Measurements from ENCODE around the gene PDE11A. TPM values are rescaled to one million over a fixed set of nuclear protein-coding genes. Genes with fewer than 3 reads are reported as not detected.

PDE11A gene
- total RNA-seq, 1 experiment from 2014 or later = 0.61 TPM

DNA sequence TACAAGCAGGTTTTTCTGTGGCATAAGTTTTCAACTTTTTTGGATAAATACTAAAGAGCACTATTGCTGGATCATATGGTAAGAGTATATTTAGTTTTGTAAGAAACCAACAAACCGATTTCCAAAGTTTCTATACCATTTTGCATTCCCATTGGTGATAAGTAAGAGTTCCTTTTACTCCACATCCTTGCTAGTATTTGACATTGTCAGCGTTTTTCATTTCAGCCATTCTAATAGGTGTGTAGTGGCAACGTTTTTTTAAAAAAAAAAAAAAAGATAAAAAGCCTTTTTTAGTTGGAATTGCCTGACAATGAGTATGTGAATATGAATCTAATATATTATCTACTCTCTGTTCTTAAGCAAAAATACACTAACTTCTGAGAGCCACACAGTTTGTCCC is 494.1 kb downstream of the PDE11A start:
- no peaks in the 10 kb centered on the region for H3K9me2 ChIP-seq (ENCODE audit: insufficient read depth)
- intact Hi-C loops (cut with micrococcal nuclease) = no loop called here
- CTCF ChIA-PET = no interaction called here
- no peak overlapping the region for H3K4me2 ChIP-seq (ENCODE audit: low read length)
- H3K27me3 ChIP-seq (ENCODE audit: insufficient read depth, low read length) = no peaks in the 10 kb centered on the region
- TF ChIP-seq, protein P1, sequence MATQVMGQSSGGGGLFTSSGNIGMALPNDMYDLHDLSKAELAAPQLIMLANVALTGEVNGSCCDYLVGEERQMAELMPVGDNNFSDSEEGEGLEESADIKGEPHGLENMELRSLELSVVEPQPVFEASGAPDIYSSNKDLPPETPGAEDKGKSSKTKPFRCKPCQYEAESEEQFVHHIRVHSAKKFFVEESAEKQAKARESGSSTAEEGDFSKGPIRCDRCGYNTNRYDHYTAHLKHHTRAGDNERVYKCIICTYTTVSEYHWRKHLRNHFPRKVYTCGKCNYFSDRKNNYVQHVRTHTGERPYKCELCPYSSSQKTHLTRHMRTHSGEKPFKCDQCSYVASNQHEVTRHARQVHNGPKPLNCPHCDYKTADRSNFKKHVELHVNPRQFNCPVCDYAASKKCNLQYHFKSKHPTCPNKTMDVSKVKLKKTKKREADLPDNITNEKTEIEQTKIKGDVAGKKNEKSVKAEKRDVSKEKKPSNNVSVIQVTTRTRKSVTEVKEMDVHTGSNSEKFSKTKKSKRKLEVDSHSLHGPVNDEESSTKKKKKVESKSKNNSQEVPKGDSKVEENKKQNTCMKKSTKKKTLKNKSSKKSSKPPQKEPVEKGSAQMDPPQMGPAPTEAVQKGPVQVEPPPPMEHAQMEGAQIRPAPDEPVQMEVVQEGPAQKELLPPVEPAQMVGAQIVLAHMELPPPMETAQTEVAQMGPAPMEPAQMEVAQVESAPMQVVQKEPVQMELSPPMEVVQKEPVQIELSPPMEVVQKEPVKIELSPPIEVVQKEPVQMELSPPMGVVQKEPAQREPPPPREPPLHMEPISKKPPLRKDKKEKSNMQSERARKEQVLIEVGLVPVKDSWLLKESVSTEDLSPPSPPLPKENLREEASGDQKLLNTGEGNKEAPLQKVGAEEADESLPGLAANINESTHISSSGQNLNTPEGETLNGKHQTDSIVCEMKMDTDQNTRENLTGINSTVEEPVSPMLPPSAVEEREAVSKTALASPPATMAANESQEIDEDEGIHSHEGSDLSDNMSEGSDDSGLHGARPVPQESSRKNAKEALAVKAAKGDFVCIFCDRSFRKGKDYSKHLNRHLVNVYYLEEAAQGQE (IDR thresholded peaks at IDR 0.05; ENCODE audit: low read depth) = no peak
- no peak for TF ChIP-seq JUND (IDR thresholded peaks at IDR 0.05)
- TF ChIP-seq CEBPB (IDR thresholded peaks at IDR 0.05; ENCODE audit: low read depth) = no peak
- TF ChIP-seq, protein P2, sequence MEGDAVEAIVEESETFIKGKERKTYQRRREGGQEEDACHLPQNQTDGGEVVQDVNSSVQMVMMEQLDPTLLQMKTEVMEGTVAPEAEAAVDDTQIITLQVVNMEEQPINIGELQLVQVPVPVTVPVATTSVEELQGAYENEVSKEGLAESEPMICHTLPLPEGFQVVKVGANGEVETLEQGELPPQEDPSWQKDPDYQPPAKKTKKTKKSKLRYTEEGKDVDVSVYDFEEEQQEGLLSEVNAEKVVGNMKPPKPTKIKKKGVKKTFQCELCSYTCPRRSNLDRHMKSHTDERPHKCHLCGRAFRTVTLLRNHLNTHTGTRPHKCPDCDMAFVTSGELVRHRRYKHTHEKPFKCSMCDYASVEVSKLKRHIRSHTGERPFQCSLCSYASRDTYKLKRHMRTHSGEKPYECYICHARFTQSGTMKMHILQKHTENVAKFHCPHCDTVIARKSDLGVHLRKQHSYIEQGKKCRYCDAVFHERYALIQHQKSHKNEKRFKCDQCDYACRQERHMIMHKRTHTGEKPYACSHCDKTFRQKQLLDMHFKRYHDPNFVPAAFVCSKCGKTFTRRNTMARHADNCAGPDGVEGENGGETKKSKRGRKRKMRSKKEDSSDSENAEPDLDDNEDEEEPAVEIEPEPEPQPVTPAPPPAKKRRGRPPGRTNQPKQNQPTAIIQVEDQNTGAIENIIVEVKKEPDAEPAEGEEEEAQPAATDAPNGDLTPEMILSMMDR (IDR thresholded peaks at IDR 0.05 in 2 of 3, conservative IDR thresholded peaks at IDR 0.05 in 1 of 3; ENCODE audit: borderline replicate concordance in 1 of 3, insufficient read depth in 1 of 3, low read depth in 2 of 3, low read length in 2 of 3) = no peak
- no peak for TF ChIP-seq TCF7L2 (IDR thresholded peaks at IDR 0.05; ENCODE audit: borderline replicate concordance, extremely low read depth, insufficient read depth, insufficient read length)
- no peak for TF ChIP-seq FOSL1 (IDR thresholded peaks at IDR 0.05; ENCODE audit: low read depth)
- TF ChIP-seq EZH2phosphoT487 (IDR thresholded peaks at IDR 0.05; ENCODE audit: borderline replicate concordance) = no peak
- no peak for TF ChIP-seq EGR1 (IDR thresholded peaks at IDR 0.05; ENCODE audit: low read depth)
- TF ChIP-seq POLR2A (IDR thresholded peaks at IDR 0.05; ENCODE audit: borderline replicate concordance, extremely low read depth, insufficient read depth, insufficient read length) = no peak
- TF ChIP-seq ELF1 (IDR thresholded peaks at IDR 0.05; ENCODE audit: borderline replicate concordance, low read depth) = no peak
- TF ChIP-seq ZNF274 (IDR thresholded peaks at IDR 0.05; ENCODE audit: low read depth, low read length) = no peak
- TF ChIP-seq YY1 (IDR thresholded peaks at IDR 0.05; ENCODE audit: extremely low read depth, insufficient replicate concordance, low read depth, low read length) = no peak
- TF ChIP-seq RAD21 (IDR thresholded peaks at IDR 0.05; ENCODE audit: low read depth) = no peak
- TF ChIP-seq POLR2AphosphoS5 (IDR thresholded peaks at IDR 0.05; ENCODE audit: low read depth, low read length) = no peak
- TF ChIP-seq SIN3A (IDR thresholded peaks at IDR 0.05; ENCODE audit: low read depth) = no peak
- TF ChIP-seq CBX3 (IDR thresholded peaks at IDR 0.05; ENCODE audit: low read depth) = no peak
- no peak overlapping the region for H3K4me3 ChIP-seq (replicated peaks in 1 of 2; ENCODE audit: low read depth in 1 of 2, low read length in 2 of 2)
- no peaks in the 10 kb centered on the region for H3K79me2 ChIP-seq (ENCODE audit: insufficient read depth, low read length)
- RAD21 ChIA-PET (ENCODE audit: low non-redundant PET in 1 of 2, low total read pairs in 2 of 2, uncharacterized antibody in 2 of 2, unreplicated experiment in 2 of 2) = no interaction called here
- POLR2A ChIA-PET = no interaction called here
- no peaks in the 10 kb centered on the region for H3K9me3 ChIP-seq (ENCODE audit: control insufficient read depth in 1 of 2, insufficient read depth in 1 of 2, low read depth in 1 of 2, low read length in 2 of 2)
- H4K20me1 ChIP-seq (ENCODE audit: insufficient read depth) = no peaks in the 10 kb centered on the region
- H3K4me1 ChIP-seq (ENCODE audit: control insufficient read depth in 1 of 2, insufficient read depth in 2 of 2, low read length in 2 of 2) = no peaks in the 10 kb centered on the region
- DNase-seq (ENCODE audit: low read depth, low spot score) = no peak
- no TSS peak for BruUV-seq (replicated peaks)
- no peaks in the 10 kb centered on the region for H3K36me3 ChIP-seq (ENCODE audit: control insufficient read depth in 1 of 2, insufficient read depth in 2 of 2, low read length in 2 of 2)
- H2AFZ ChIP-seq (ENCODE audit: low read depth, low read length, poor library complexity, severe bottlenecking) = no peak overlapping the region
- H3K9ac ChIP-seq (ENCODE audit: low read length) = no peak overlapping the region
- no peak overlapping the region for H3K27ac ChIP-seq (ENCODE audit: low read depth, low read length)
- no peak for ATAC-seq
